ENCODE measurements around the gene MTCL1.

Gene MTCL1

GRCh38 chr18:8821531-8821930, 116.2 kb downstream of the MTCL1 start:
- Histone ChIP-seq H3K36me3 (ENCODE audit: insufficient read depth, low read length) (no peaks in the 10 kb centered on the region; the same call in 1 of the 2 replicates), H3K9ac (ENCODE audit: low read depth, low read length, poor library complexity, severe bottlenecking) (no peak overlapping the region), H3K4me2 (ENCODE audit: low read depth, low read length, poor library complexity, severe bottlenecking) (no peak overlapping the region), H3K4me1 (ENCODE audit: insufficient read depth, low read length, poor library complexity, severe bottlenecking) (peaks cover 7% of the 10 kb centered on the region), H4K20me1 (ENCODE audit: insufficient read depth, low read length, poor library complexity, severe bottlenecking) (no peaks in the 10 kb centered on the region), H2AFZ (ENCODE audit: low read length) (no peak overlapping the region), H3K9me3 (ENCODE audit: insufficient read depth, low read depth, low read length) (no peaks in the 10 kb centered on the region), H3K79me2 (ENCODE audit: insufficient read depth, low read length) (no peaks in the 10 kb centered on the region), H3F3A (ENCODE audit: low read depth) (no peaks in the 10 kb centered on the region), H3K9me2 (replicated peaks; ENCODE audit: low read depth, low read length) (no peaks in the 10 kb centered on the region), H3K27me3 (ENCODE audit: insufficient read depth, low read length, poor library complexity, severe bottlenecking) (no peaks in the 10 kb centered on the region), H3K4me3 (ENCODE audit: low read length, poor library complexity, severe bottlenecking) (no peak overlapping the region)
- TF ChIP-seq EZH2phosphoT487 (IDR thresholded peaks at IDR 0.05; ENCODE audit: borderline replicate concordance), result no peak
- TF ChIP-seq, protein P1, sequence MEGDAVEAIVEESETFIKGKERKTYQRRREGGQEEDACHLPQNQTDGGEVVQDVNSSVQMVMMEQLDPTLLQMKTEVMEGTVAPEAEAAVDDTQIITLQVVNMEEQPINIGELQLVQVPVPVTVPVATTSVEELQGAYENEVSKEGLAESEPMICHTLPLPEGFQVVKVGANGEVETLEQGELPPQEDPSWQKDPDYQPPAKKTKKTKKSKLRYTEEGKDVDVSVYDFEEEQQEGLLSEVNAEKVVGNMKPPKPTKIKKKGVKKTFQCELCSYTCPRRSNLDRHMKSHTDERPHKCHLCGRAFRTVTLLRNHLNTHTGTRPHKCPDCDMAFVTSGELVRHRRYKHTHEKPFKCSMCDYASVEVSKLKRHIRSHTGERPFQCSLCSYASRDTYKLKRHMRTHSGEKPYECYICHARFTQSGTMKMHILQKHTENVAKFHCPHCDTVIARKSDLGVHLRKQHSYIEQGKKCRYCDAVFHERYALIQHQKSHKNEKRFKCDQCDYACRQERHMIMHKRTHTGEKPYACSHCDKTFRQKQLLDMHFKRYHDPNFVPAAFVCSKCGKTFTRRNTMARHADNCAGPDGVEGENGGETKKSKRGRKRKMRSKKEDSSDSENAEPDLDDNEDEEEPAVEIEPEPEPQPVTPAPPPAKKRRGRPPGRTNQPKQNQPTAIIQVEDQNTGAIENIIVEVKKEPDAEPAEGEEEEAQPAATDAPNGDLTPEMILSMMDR (conservative IDR thresholded peaks at IDR 0.05; ENCODE audit: low read length), result no peak

GRCh38 chr18:8822643-8823042, 117.3 kb downstream of the MTCL1 start:
- H3K4me2 ChIP-seq (ENCODE audit: low read depth, low read length, poor library complexity, severe bottlenecking), result no peak overlapping the region
- H3K9ac ChIP-seq (ENCODE audit: low read depth, low read length, poor library complexity, severe bottlenecking), result no peak overlapping the region
- no peaks in the 10 kb centered on the region for H3K9me3 ChIP-seq (ENCODE audit: insufficient read depth, low read depth, low read length)
- no peak for TF ChIP-seq EZH2phosphoT487 (IDR thresholded peaks at IDR 0.05; ENCODE audit: borderline replicate concordance)
- TF ChIP-seq, protein P1 (conservative IDR thresholded peaks at IDR 0.05; ENCODE audit: low read length), result no peak
- H3F3A ChIP-seq (ENCODE audit: low read depth), result no peaks in the 10 kb centered on the region
- no peaks in the 10 kb centered on the region; the same call in 1 of the 2 replicates for H3K36me3 ChIP-seq (ENCODE audit: insufficient read depth, low read length)
- no peak overlapping the region for H3K4me3 ChIP-seq (ENCODE audit: low read length, poor library complexity, severe bottlenecking)
- no peak overlapping the region for H2AFZ ChIP-seq (ENCODE audit: low read length)
- H3K79me2 ChIP-seq (ENCODE audit: insufficient read depth, low read length), result no peaks in the 10 kb centered on the region
- H4K20me1 ChIP-seq (ENCODE audit: insufficient read depth, low read length, poor library complexity, severe bottlenecking), result no peaks in the 10 kb centered on the region
- peaks cover 6% of the 10 kb centered on the region for H3K4me1 ChIP-seq (ENCODE audit: insufficient read depth, low read length, poor library complexity, severe bottlenecking)
- no peaks in the 10 kb centered on the region for H3K27me3 ChIP-seq (ENCODE audit: insufficient read depth, low read length, poor library complexity, severe bottlenecking)
- H3K9me2 ChIP-seq (replicated peaks; ENCODE audit: low read depth, low read length), result no peaks in the 10 kb centered on the region

- H3K4me1 ChIP-seq (ENCODE audit: insufficient read depth, low read length, poor library complexity, severe bottlenecking), result peaks cover 9% of the 10 kb centered on the region
- no peak overlapping the region for H3K4me2 ChIP-seq (ENCODE audit: low read depth, low read length, poor library complexity, severe bottlenecking)
- no peaks in the 10 kb centered on the region for H3F3A ChIP-seq (ENCODE audit: low read depth)
- H3K9ac ChIP-seq (ENCODE audit: low read depth, low read length, poor library complexity, severe bottlenecking), result no peak overlapping the region
- H4K20me1 ChIP-seq (ENCODE audit: insufficient read depth, low read length, poor library complexity, severe bottlenecking), result no peaks in the 10 kb centered on the region
- no peaks in the 10 kb centered on the region for H3K9me3 ChIP-seq (ENCODE audit: insufficient read depth, low read depth, low read length)
- no peaks in the 10 kb centered on the region; the same call in 1 of the 2 replicates for H3K36me3 ChIP-seq (ENCODE audit: insufficient read depth, low read length)
- TF ChIP-seq, protein P1 (conservative IDR thresholded peaks at IDR 0.05; ENCODE audit: low read length), result no peak
- TF ChIP-seq EZH2phosphoT487 (IDR thresholded peaks at IDR 0.05; ENCODE audit: borderline replicate concordance), result no peak
- H3K27me3 ChIP-seq (ENCODE audit: insufficient read depth, low read length, poor library complexity, severe bottlenecking), result no peaks in the 10 kb centered on the region
- H3K79me2 ChIP-seq (ENCODE audit: insufficient read depth, low read length), result no peaks in the 10 kb centered on the region
- no peak overlapping the region for H3K4me3 ChIP-seq (ENCODE audit: low read length, poor library complexity, severe bottlenecking)
- no peak overlapping the region for H2AFZ ChIP-seq (ENCODE audit: low read length)
- no peaks in the 10 kb centered on the region for H3K9me2 ChIP-seq (replicated peaks; ENCODE audit: low read depth, low read length)
These were observed 118.2 kb downstream of the MTCL1 start for GRCh38 chr18:8823530-8823929.

All from Loucy (cell line).